HG03039 (cell line): ENCODE data around the gene RPS25.
"Not testable (repeated sequence)": the region's sequence is repeated elsewhere in the genome, so short reads cannot be mapped to it uniquely, and the experiment has no call there.

Experiments used
- ATAC-seq: cut with Tn5 transposase; IDR thresholded peaks from one replicate; pipeline ENCODE4 v1.9.1; 2021; ENCODE audit warnings: mild to moderate bottlenecking, moderate library complexity; ENCODE audit not compliant: unreplicated experiment

The RPS25 gene

GRCh38 chr11:118975771-118976709, 42.1 kb downstream of the RPS25 start:
- no peak for ATAC-seq

GRCh38 chr11:118973985-118974384, 44.2 kb downstream of the RPS25 start:
- no peak for ATAC-seq

GRCh38 chr11:118971646-118972045, 46.5 kb downstream of the RPS25 start, which contains the start of gene FOXR1:
TSS of gene FOXR1 (plus strand) at chr11:118971761. CDS start at chr11:118971932, 171 bp downstream.
- ATAC-seq, result no peak

DNA sequence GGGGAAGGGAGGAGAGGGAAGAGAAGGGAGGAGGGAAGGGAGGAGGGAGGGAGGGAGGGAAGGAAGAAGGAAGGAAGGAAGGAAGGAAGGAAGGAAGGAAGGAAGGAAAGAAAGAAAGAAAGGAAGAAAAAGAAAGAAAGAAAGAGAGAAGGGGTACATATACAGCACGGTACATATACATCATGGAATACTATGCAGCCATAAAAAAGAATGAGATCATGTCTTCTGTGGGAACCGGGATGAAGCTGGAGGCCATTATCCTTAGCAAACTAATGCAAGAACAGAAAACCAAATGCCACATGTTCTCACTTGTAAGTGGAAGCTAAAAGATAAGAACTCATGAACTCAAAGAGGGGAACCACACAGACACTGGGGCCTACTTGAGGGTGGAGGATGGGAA, 48.6 kb downstream of the RPS25 start:
- not testable (repeated sequence) for ATAC-seq
